Neural cell (in vitro differentiated cells): ENCODE results near the gene RNF215. TPM values are rescaled to one million over a fixed set of nuclear protein-coding genes. Genes with fewer than 3 reads are reported as not detected.

Experiments
- H2AFZ ChIP-seq: fragments of 200-600, 300-800 bp; sonication (generic), shearing (Covaris generic); 2 replicates; pipeline ENCODE4 v1.6.0; 2014; ENCODE audit warnings: low read depth, mild to moderate bottlenecking, antibody characterized with exemption, low read length, moderate library complexity
- H3F3A ChIP-seq: fragments of 200-600 bp; shearing (Covaris generic); 2 replicates; pipeline ENCODE4 v1.6.1; 2016; ENCODE audit warnings: mild to moderate bottlenecking, moderate library complexity, mixed read lengths, antibody characterized with exemption, low read length; ENCODE audit not compliant: insufficient read depth, poor library complexity, severe bottlenecking
- H3K27ac ChIP-seq: fragments of 200-600, 300-800 bp; sonication (generic), shearing (Covaris generic); 2 replicates; pipeline ENCODE4 v1.5.1; 2014; ENCODE audit warnings: mild to moderate bottlenecking, low read length, moderate library complexity
- H3K27me3 ChIP-seq: fragments of 300-800, 200-600 bp; sonication (generic), shearing (Covaris generic); 2 replicates; pipeline ENCODE4 v1.6.0; 2014; ENCODE audit warnings: mild to moderate bottlenecking, low read depth, low read length, moderate library complexity; ENCODE audit not compliant: insufficient read depth
- H3K36me3 ChIP-seq: fragments of 300-800, 200-600 bp; sonication (generic), shearing (Covaris generic); 2 replicates; pipeline ENCODE4 v1.5.1; 2014; ENCODE audit warnings: mild to moderate bottlenecking, antibody characterized with exemption, low read length, moderate library complexity; ENCODE audit not compliant: insufficient read depth
- H3K4me2 ChIP-seq: fragments of 300-800, 200-600 bp; sonication (generic), shearing (Covaris generic); 2 replicates; pipeline ENCODE4 v1.6.0; 2014; ENCODE audit warnings: mild to moderate bottlenecking, low read length
- H3K4me3 ChIP-seq: fragments of 300-800, 200-600 bp; sonication (generic), shearing (Covaris generic); 2 replicates; pipeline ENCODE4 v1.5.1; 2014; ENCODE audit warnings: mild to moderate bottlenecking, low read length, moderate library complexity
- H3K79me2 ChIP-seq: fragments of 200-600 bp; shearing (Covaris generic); replicated peaks from 2 replicates; pipeline ENCODE4 v1.6.0; 2014; ENCODE audit warnings: mild to moderate bottlenecking, low read length, moderate library complexity; ENCODE audit not compliant: insufficient read depth
- H3K9ac ChIP-seq: fragments of 300-800, 200-600 bp; sonication (generic), shearing (Covaris generic); 2 replicates; pipeline ENCODE4 v1.6.1; 2016; ENCODE audit warnings: mild to moderate bottlenecking, low read length, mixed read lengths
- H3K9me2 ChIP-seq: fragments of 200-600 bp; shearing (Covaris generic); 2 replicates; pipeline ENCODE4 v1.6.1; 2016; ENCODE audit warnings: mild to moderate bottlenecking, low read length, mixed read lengths; ENCODE audit not compliant: insufficient read depth
- H3K9me3 ChIP-seq: fragments of 200-600, 300-800 bp; sonication (generic), shearing (Covaris generic); 2 replicates; pipeline ENCODE4 v1.6.1; 2016; ENCODE audit warnings: mild to moderate bottlenecking, mixed run types, low read length, moderate library complexity, mixed read lengths
- H4K20me1 ChIP-seq: fragments of 200-600 bp; shearing (Covaris generic); 2 replicates; pipeline ENCODE4 v1.6.1; 2016; ENCODE audit warnings: mild to moderate bottlenecking, mixed run types; ENCODE audit not compliant: insufficient read depth
- CTCF ChIP-seq: fragments of 450-650 bp; IDR thresholded peaks from 2 replicates; pipeline ENCODE4 v1.5.1; 2014; ENCODE audit warnings: antibody characterized with exemption, mild to moderate bottlenecking, moderate library complexity; ENCODE audit not compliant: poor library complexity, severe bottlenecking
- EP300 ChIP-seq: fragments of 450-650 bp; conservative IDR thresholded peaks from 2 replicates; pipeline ENCODE4 v1.6.1; 2014; ENCODE audit warnings: antibody characterized with exemption, mild to moderate bottlenecking, moderate library complexity; ENCODE audit not compliant: poor library complexity, severe bottlenecking
- EZH2 ChIP-seq: fragments of 200-600, 300-800 bp; shearing (Covaris generic), sonication (generic); IDR thresholded peaks from 2 replicates; pipeline ENCODE4 v1.6.1; 2014; ENCODE audit warnings: antibody characterized with exemption, low read length, borderline replicate concordance, mild to moderate bottlenecking; ENCODE audit not compliant: insufficient read depth, poor library complexity, severe bottlenecking
- MXI1 ChIP-seq: fragments of 450-650 bp; conservative IDR thresholded peaks from 2 replicates; pipeline ENCODE4 v1.6.1; 2014; ENCODE audit warnings: antibody characterized with exemption, mild to moderate bottlenecking; ENCODE audit not compliant: poor library complexity, severe bottlenecking
- POLR2AphosphoS5 ChIP-seq: IDR thresholded peaks from 2 replicates; pipeline ENCODE4 v1.6.1; 2012
- RAD21 ChIP-seq: fragments of 450-650 bp; conservative IDR thresholded peaks from 2 replicates; pipeline ENCODE4 v1.6.1; 2014; ENCODE audit warnings: antibody characterized with exemption, mild to moderate bottlenecking, moderate library complexity
- REST ChIP-seq: IDR thresholded peaks from 2 replicates; pipeline ENCODE4 v1.6.1; 2012; ENCODE audit warnings: borderline replicate concordance
- SMC3 ChIP-seq: fragments of 450-650 bp; conservative IDR thresholded peaks from 2 replicates; pipeline ENCODE4 v1.6.1; 2014; ENCODE audit warnings: antibody characterized with exemption, mild to moderate bottlenecking, moderate library complexity; ENCODE audit not compliant: poor library complexity
- TAF1 ChIP-seq: IDR thresholded peaks from 2 replicates; pipeline ENCODE4 v1.6.1; 2012; ENCODE audit warnings: low read depth
- polyA plus RNA-seq: library from polyadenylated mRNA; depleted of rRNA; stranded (reverse); fragments of >200 nt; gene quantifications from 2 replicates; pipeline ENCODE4 v1.2.3, GENCODE V29; 2014

RNF215 gene
- polyA plus RNA-seq, 1 donor from 2014 or later, result 28.3 TPM

DNA sequence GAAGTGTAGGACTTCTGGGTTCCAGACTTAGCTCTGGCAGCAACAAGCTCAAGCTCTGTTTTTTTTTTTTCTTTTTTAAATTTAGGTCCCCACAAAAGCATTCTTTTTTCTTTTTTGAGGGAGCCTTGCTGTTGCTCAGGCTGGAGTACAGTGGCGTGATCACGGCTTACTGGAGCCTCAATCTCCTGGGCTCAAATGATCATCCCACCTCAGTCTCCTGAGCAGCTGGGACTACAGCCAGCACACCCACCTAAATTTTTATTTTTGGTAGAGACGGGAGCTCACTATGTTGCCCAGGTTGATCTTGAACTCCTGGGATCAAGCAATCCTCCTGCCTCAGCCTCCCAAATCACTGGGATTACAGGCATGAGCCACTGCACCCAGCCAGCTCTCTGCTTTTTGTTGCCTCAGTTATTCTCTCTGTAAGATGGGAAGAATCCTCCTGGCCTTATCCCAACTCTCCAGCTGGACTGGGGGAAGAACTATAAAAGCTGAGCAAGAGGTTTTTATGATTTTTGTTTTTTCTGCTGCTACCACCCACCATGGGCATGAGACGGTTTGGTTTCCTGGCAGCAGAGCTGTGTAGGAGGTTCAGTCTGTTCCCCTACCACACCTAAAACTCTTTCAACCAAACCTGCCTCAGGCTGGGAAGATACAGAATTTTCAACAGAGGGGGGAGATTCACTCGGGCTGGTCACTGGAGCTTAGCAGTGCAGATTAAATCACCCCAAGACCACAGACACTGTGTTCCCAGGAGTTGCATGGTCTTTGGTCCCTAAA, 26.7 kb upstream of the RNF215 start:
- Histone ChIP-seq H3K4me3 (no peak overlapping the region), H3K36me3 (no peaks in the 10 kb centered on the region), H3K9me3 (no peaks in the 10 kb centered on the region), H3K27ac (no peak overlapping the region), H3K9me2 (no peaks in the 10 kb centered on the region), H3K79me2 (no peaks in the 10 kb centered on the region), H2AFZ (no peak overlapping the region), H3K9ac (no peak overlapping the region), H3K27me3 (no peaks in the 10 kb centered on the region), H3F3A (no peaks in the 10 kb centered on the region), H4K20me1 (no peaks in the 10 kb centered on the region), H3K4me2 (no peak overlapping the region)
- TF ChIP-seq CTCF (no peak), SMC3 (no peak), MXI1 (no peak), TAF1 (no peak), POLR2AphosphoS5 (no peak), EP300 (no peak), EZH2 (no peak), RAD21 (no peak), REST (no peak)

DNA sequence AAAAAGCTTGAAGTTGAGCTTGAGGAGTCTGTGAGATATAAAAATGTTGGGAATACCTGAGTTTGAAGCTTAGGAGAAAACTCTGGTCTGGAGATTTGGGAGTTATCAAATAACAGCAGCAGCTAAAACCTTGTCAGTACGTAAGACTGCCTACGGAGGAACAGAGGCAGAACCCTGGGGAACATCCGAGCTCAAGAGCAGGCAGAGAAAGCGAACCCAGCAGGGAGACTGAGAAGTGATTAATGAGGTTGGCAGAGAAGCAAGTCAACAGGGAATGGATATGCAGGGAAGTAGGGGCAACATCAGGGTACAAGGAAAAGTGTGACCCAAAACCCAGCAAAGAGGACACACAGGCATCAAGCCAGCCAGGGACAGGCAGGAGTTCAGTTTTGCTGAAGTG, 25.8 kb upstream of the RNF215 start:
- Histone ChIP-seq H3F3A (no peaks in the 10 kb centered on the region), H2AFZ (no peak overlapping the region), H4K20me1 (no peaks in the 10 kb centered on the region), H3K9me2 (no peaks in the 10 kb centered on the region), H3K27me3 (no peaks in the 10 kb centered on the region), H3K36me3 (no peaks in the 10 kb centered on the region), H3K9ac (no peak overlapping the region), H3K27ac (no peak overlapping the region), H3K4me3 (no peak overlapping the region), H3K9me3 (no peaks in the 10 kb centered on the region), H3K79me2 (no peaks in the 10 kb centered on the region), H3K4me2 (no peak overlapping the region)
- no peak for TF ChIP-seq EP300
- TF ChIP-seq RAD21, result no peak
- TF ChIP-seq POLR2AphosphoS5, result no peak
- TF ChIP-seq REST, result no peak
- no peak for TF ChIP-seq MXI1
- no peak for TF ChIP-seq SMC3
